Neural progenitor cell (in vitro differentiated cells): Measurements from ENCODE around the gene SLC2A5. TPM values are rescaled to one million over a fixed set of nuclear protein-coding genes. Genes with fewer than 3 reads are reported as not detected.

Experiments
- DNase-seq: peaks from one replicate; pipeline ENCODE4 v3.0.0-alpha.2; 2016; ENCODE audit warnings: low spot score
- H2AFZ ChIP-seq: fragments of 200-600 bp; sonication (generic); replicated peaks from 2 replicates; pipeline ENCODE4 v1.6.1; 2016; ENCODE audit warnings: antibody characterized with exemption
- H3F3A ChIP-seq: fragments of 200-600 bp; sonication (generic); 2 replicates; pipeline ENCODE4 v1.6.1; 2016; ENCODE audit warnings: antibody characterized with exemption, low read depth
- H3K27ac ChIP-seq: fragments of 200-600 bp; sonication (generic); 2 replicates; pipeline ENCODE4 v1.5.1; 2016; ENCODE audit warnings: mild to moderate bottlenecking
- H3K27me3 ChIP-seq: fragments of 200-600 bp; sonication (generic); 2 replicates; pipeline ENCODE4 v1.6.1; 2016; ENCODE audit warnings: mild to moderate bottlenecking, moderate library complexity
- H3K36me3 ChIP-seq: fragments of 200-600 bp; sonication (generic); 2 replicates; pipeline ENCODE4 v1.5.1; 2016
- H3K4me1 ChIP-seq: fragments of 200-600 bp; sonication (generic); 2 replicates; pipeline ENCODE4 v1.6.1; 2016; ENCODE audit warnings: mixed run types
- H3K4me2 ChIP-seq: fragments of 200-600 bp; sonication (generic); 2 replicates; pipeline ENCODE4 v1.6.1; 2016
- H3K4me3 ChIP-seq: fragments of 200-600 bp; sonication (generic); 2 replicates; pipeline ENCODE4 v1.5.1; 2016
- H3K79me2 ChIP-seq: fragments of 200-600 bp; sonication (generic); 2 replicates; pipeline ENCODE4 v1.6.1; 2016; ENCODE audit warnings: low read depth
- H3K9ac ChIP-seq: fragments of 200-600 bp; sonication (generic); 2 replicates; pipeline ENCODE4 v1.6.1; 2016
- H3K9me3 ChIP-seq: fragments of 200-600 bp; sonication (generic); 2 replicates; pipeline ENCODE4 v1.5.1; 2016; ENCODE audit warnings: low read depth
- H4K20me1 ChIP-seq: fragments of 200-600 bp; sonication (generic); 2 replicates; pipeline ENCODE4 v1.6.1; 2016; ENCODE audit warnings: low read depth
- H3K27ac Mint-ChIP-seq: 3 replicates; pipeline ENCODE4 v1.8.0; 2021; ENCODE audit warnings: mixed read lengths
- H3K27me3 Mint-ChIP-seq: 2 replicates; pipeline ENCODE4 v1.8.0; 2022; ENCODE audit warnings: low read depth, mild to moderate bottlenecking, inconsistent platforms, moderate library complexity, mixed read lengths; ENCODE audit not compliant: insufficient read depth
- H3K36me3 Mint-ChIP-seq: 3 replicates; pipeline ENCODE4 v1.8.0; 2021; ENCODE audit warnings: mixed read lengths
- H3K4me1 Mint-ChIP-seq: 3 replicates; pipeline ENCODE4 v1.8.0; 2021; ENCODE audit warnings: mixed read lengths
- H3K4me3 Mint-ChIP-seq: 3 replicates; pipeline ENCODE4 v1.8.0; 2021; ENCODE audit warnings: mild to moderate bottlenecking, moderate library complexity, mixed read lengths
- H3K9me3 Mint-ChIP-seq: 3 replicates; pipeline ENCODE4 v1.8.0; 2020; ENCODE audit warnings: mixed read lengths
- EZH2 ChIP-seq: fragments of 200-600 bp; sonication (generic); IDR thresholded peaks from 2 replicates; pipeline ENCODE4 v1.6.1; 2017; ENCODE audit warnings: antibody characterized with exemption, mild to moderate bottlenecking, moderate library complexity
- EZH2phosphoT487 ChIP-seq: fragments of 200-600 bp; sonication (generic); IDR thresholded peaks from 2 replicates; pipeline ENCODE4 v1.6.1; 2017; ENCODE audit warnings: antibody characterized with exemption
- total RNA-seq: library from RNA; depleted of rRNA; stranded (reverse); fragments of >200 nt; gene quantifications from 2 replicates; pipeline ENCODE4 v1.2.3, GENCODE V29; 2015; ENCODE audit warnings: low replicate concordance
- TF ChIP-seq, protein P1 (sequence below): fragments of 200-600 bp; sonication (generic); IDR thresholded peaks from 2 replicates; pipeline ENCODE4 v1.5.1; 2017; ENCODE audit warnings: antibody characterized with exemption, mild to moderate bottlenecking

Gene SLC2A5
- total RNA-seq, 1 donor from 2014 or later: not detected

DNA sequence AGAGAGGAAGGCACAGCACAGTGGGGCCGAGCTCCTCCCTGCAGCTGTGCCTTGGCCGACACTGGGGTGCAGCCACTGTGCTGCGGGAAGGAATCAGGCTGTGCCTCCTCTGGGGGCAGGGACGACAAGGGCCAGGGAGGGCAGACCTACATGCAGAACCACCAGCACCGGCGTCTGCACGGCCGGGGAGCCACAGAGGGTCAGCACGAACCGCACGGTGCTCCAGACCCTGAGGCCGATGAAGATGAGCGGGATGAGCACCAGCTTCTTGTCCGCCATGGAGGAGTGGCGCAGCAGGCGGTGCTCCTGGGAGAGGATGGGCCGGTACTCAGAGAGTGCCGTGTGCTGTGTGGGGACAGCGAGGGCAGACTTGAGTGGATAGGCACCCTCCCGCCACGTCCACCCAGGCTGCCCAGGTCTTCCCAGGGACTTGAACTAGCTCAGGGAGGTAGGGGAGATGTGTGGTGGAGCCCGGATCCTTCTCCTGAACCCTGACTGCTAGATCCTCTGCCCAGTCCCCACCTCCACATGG is 36.0 kb upstream of the SLC2A5 start:
- no peak overlapping the region for H3K4me3 ChIP-seq
- no peak overlapping the region for H3K9ac ChIP-seq
- no peak overlapping the region for H3K27ac ChIP-seq
- no peaks in the 10 kb centered on the region for H3K36me3 ChIP-seq
- Mint-ChIP-seq H3K27ac (no peak overlapping the region), H3K27me3 (peaks cover 6% of the 10 kb centered on the region), H3K9me3 (no peaks in the 10 kb centered on the region), H3K4me1 (peaks cover 5% of the 10 kb centered on the region), H3K4me3 (no peak overlapping the region), H3K36me3 (no peaks in the 10 kb centered on the region)
- H2AFZ ChIP-seq: no peak overlapping the region
- no peaks in the 10 kb centered on the region for H4K20me1 ChIP-seq
- H3K4me1 ChIP-seq: no peaks in the 10 kb centered on the region
- H3K4me2 ChIP-seq: no peak overlapping the region
- peaks cover 4% of the 10 kb centered on the region for H3F3A ChIP-seq
- no peaks in the 10 kb centered on the region for H3K79me2 ChIP-seq
- DNase-seq: no peak
- TF ChIP-seq EZH2 (no peak), EZH2phosphoT487 (no peak)
- TF ChIP-seq, protein P1, sequence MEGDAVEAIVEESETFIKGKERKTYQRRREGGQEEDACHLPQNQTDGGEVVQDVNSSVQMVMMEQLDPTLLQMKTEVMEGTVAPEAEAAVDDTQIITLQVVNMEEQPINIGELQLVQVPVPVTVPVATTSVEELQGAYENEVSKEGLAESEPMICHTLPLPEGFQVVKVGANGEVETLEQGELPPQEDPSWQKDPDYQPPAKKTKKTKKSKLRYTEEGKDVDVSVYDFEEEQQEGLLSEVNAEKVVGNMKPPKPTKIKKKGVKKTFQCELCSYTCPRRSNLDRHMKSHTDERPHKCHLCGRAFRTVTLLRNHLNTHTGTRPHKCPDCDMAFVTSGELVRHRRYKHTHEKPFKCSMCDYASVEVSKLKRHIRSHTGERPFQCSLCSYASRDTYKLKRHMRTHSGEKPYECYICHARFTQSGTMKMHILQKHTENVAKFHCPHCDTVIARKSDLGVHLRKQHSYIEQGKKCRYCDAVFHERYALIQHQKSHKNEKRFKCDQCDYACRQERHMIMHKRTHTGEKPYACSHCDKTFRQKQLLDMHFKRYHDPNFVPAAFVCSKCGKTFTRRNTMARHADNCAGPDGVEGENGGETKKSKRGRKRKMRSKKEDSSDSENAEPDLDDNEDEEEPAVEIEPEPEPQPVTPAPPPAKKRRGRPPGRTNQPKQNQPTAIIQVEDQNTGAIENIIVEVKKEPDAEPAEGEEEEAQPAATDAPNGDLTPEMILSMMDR: no peak
- H3K27me3 ChIP-seq: no peaks in the 10 kb centered on the region
- no peaks in the 10 kb centered on the region for H3K9me3 ChIP-seq

DNA sequence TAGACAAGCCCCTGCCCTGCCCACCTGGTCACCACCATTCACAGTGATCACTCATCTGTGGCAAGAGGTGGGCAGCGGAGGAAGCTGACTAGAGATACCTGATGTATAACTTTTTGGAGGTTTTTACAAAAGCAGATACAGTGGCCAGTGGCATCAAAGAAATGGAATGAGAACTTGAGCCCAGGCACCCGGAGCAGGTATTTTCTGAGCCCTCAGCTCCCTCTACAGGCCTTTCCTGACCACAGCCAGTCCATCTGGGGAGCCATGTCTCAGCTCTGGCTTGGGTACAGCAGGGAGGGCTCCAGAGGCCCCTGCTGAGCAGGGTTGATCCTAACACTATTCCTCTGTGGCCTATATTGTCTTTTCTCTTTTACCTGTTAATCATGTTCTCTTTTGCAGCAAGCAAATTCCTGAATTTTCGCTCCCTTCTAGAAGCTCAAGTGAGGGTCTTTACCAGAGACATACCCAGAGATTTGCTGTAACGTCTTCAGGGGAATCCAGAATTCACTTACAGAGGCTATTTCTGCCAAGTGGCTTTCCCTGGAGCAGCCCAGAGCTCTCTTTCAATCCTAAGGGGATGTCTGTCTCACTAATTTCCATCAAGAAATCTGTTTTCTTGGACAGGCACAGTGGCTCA is 32.2 kb upstream of the SLC2A5 start:
- no peak overlapping the region for H3K4me2 ChIP-seq
- no peaks in the 10 kb centered on the region for H3K4me1 ChIP-seq
- H3K4me3 ChIP-seq: no peak overlapping the region
- H3K36me3 ChIP-seq: no peaks in the 10 kb centered on the region
- no peak for TF ChIP-seq EZH2
- TF ChIP-seq, protein P1: peak; percentile 74
- peak; percentile 80 for DNase-seq
- no peaks in the 10 kb centered on the region for H3K9me3 ChIP-seq
- H3K27me3 Mint-ChIP-seq: peaks cover 3% of the 10 kb centered on the region
- H3F3A ChIP-seq: peaks cover 4% of the 10 kb centered on the region
- peaks cover 5% of the 10 kb centered on the region for H3K4me1 Mint-ChIP-seq
- peaks cover 3% of the 10 kb centered on the region for H3K36me3 Mint-ChIP-seq
- no peak overlapping the region for H2AFZ ChIP-seq
- no peak overlapping the region for H3K27ac ChIP-seq
- no peaks in the 10 kb centered on the region for H3K27me3 ChIP-seq
- H3K4me3 Mint-ChIP-seq: no peak overlapping the region
- no peaks in the 10 kb centered on the region for H4K20me1 ChIP-seq
- H3K79me2 ChIP-seq: no peaks in the 10 kb centered on the region
- no peak overlapping the region for H3K27ac Mint-ChIP-seq
- peaks cover 5% of the 10 kb centered on the region for H3K9me3 Mint-ChIP-seq
- no peak overlapping the region for H3K9ac ChIP-seq

DNA sequence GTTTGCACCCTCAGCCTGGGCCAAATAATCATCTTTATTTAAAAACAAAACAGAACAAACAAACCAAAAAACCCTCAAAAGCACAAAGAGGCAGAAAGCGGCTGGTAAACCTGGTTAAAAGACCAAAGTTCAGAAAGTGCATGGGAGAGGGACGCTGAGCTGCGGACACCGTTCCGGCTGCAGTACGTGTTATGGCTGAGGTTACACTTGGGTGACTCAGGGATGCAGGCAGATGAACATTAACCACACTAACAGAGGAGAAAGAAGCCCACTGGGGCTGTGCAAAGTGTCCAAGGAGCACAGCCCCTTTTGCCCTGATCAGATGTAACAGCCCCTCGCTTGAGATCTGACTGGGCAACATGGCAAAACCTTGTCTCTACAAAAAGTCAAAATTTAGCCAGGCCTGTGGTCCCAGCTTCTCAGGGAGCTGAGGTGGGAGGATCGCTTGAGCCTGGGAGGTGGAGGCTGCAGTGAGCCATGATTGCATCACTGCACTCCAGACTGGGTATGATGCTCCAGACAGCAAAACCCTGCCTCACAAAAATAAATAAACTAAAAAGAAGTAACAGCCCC is 31.1 kb upstream of the SLC2A5 start:
- Histone ChIP-seq H3K27me3 (no peaks in the 10 kb centered on the region), H3K27ac (no peak overlapping the region), H4K20me1 (no peaks in the 10 kb centered on the region), H3F3A (peaks cover 4% of the 10 kb centered on the region), H3K4me2 (no peak overlapping the region), H3K36me3 (no peaks in the 10 kb centered on the region), H3K9ac (no peak overlapping the region), H3K9me3 (peaks cover 7% of the 10 kb centered on the region), H3K4me3 (no peak overlapping the region), H2AFZ (no peak overlapping the region), H3K79me2 (no peaks in the 10 kb centered on the region), H3K4me1 (no peaks in the 10 kb centered on the region)
- H3K4me3 Mint-ChIP-seq: no peak overlapping the region
- TF ChIP-seq, protein P1: no peak
- TF ChIP-seq EZH2phosphoT487: no peak
- TF ChIP-seq EZH2: no peak
- no peak for DNase-seq
- H3K27ac Mint-ChIP-seq: no peak overlapping the region
- H3K36me3 Mint-ChIP-seq: peaks cover 4% of the 10 kb centered on the region
- peaks cover 5% of the 10 kb centered on the region for H3K27me3 Mint-ChIP-seq
- peaks cover 5% of the 10 kb centered on the region for H3K4me1 Mint-ChIP-seq
- peaks cover 9% of the 10 kb centered on the region for H3K9me3 Mint-ChIP-seq
